GM21737 (cell line): Measurements from ENCODE around the gene RYR3.

Source experiments
- ATAC-seq: cut with Tn5 transposase; IDR thresholded peaks from one replicate; pipeline ENCODE4 v1.9.1; 2021; ENCODE audit warnings: mild to moderate bottlenecking, moderate library complexity; ENCODE audit not compliant: unreplicated experiment

RYR3 gene

GRCh38 chr15:33310481-33311311 is at the start of gene RYR3:
Gene RYR3 (plus strand): TSS chr15:33310967. CDS start chr15:33311046, 79 bp downstream.
- ATAC-seq, result no peak

GRCh38 chr15:33262306-33262705 is 48.5 kb upstream of the RYR3 start:
- no peak for ATAC-seq

GRCh38 chr15:33277689-33278088 is 33.1 kb upstream of the RYR3 start:
- no peak for ATAC-seq

GRCh38 chr15:33278816-33279612 is 31.8 kb upstream of the RYR3 start:
- no peak for ATAC-seq

- ATAC-seq, result no peak
These were observed 31.1 kb upstream of the RYR3 start for GRCh38 chr15:33279613-33280205.

GRCh38 chr15:33282226-33283020 is 28.3 kb upstream of the RYR3 start:
- no peak for ATAC-seq

- ATAC-seq, result no peak
These were observed 27.2 kb upstream of the RYR3 start for GRCh38 chr15:33283576-33283975.

- ATAC-seq, result no peak
These were observed 26.4 kb upstream of the RYR3 start for GRCh38 chr15:33284336-33284735.

GRCh38 chr15:33292717-33293307 is 18.0 kb upstream of the RYR3 start:
- no peak for ATAC-seq

- no peak for ATAC-seq
These were observed 16.9 kb upstream of the RYR3 start for GRCh38 chr15:33293713-33294334.

- ATAC-seq, result no peak
These were observed 14.7 kb upstream of the RYR3 start for GRCh38 chr15:33296050-33296449.

- no peak for ATAC-seq
These were observed 13.9 kb upstream of the RYR3 start for GRCh38 chr15:33296856-33297255.

- ATAC-seq, result no peak
These were observed 12.1 kb upstream of the RYR3 start for GRCh38 chr15:33298631-33299030.

- ATAC-seq, result no peak
These were observed 5.8 kb upstream of the RYR3 start for GRCh38 chr15:33304924-33305323.

GRCh38 chr15:33309602-33310276 is 1.0 kb upstream of the RYR3 start:
- no peak for ATAC-seq

- ATAC-seq, result no peak
These were observed 675 bp downstream of the RYR3 start for GRCh38 chr15:33311312-33311971.

- no peak for ATAC-seq
These were observed 2.7 kb downstream of the RYR3 start for GRCh38 chr15:33313491-33313890.

- no peak for ATAC-seq
These were observed 3.3 kb downstream of the RYR3 start for GRCh38 chr15:33314069-33314468.

GRCh38 chr15:33315044-33315443 is 4.3 kb downstream of the RYR3 start:
- no peak for ATAC-seq
